ENCODE data around the gene PARVA. TPM values are rescaled to one million over a fixed set of nuclear protein-coding genes. Genes with fewer than 3 reads are reported as not detected.

The PARVA gene
- total RNA-seq, 1 experiment from 2014 or later, result 18.1 TPM

GRCh38 chr11:12569499-12570425 is 192.4 kb downstream of the PARVA start:
- no peaks in the 10 kb centered on the region for H3K4me1 Mint-ChIP-seq
- no peaks in the 10 kb centered on the region for H3K79me1 ChIP-seq (ENCODE audit: insufficient read depth, low read depth, low read length, poor library complexity, severe bottlenecking)
- WGBS (ENCODE audit: extremely low coverage, insufficient read length, low lambda C conversion rate), result no CpG with 5 or more reads among the region's 1 CpG
- H3K9me3 Mint-ChIP-seq, result peaks cover 0 to 13% of the 10 kb centered on the region in 2 experiments; a peak in 3 of 5 replicates
- no peak overlapping the region for H3K9ac ChIP-seq (ENCODE audit: extremely low read depth, insufficient read length, low read length)
- H2BK5ac ChIP-seq (ENCODE audit: insufficient read length, low read length), result no peak overlapping the region
- H3K4ac ChIP-seq (ENCODE audit: low read depth, low read length), result no peak overlapping the region
- H3K27ac Mint-ChIP-seq, result no peak overlapping the region
- H3K23me2 ChIP-seq (ENCODE audit: insufficient read length, low read depth, low read length, poor library complexity, severe bottlenecking), result no peaks in the 10 kb centered on the region
- no peak overlapping the region for H3K23ac ChIP-seq (ENCODE audit: insufficient read length, low read depth, low read length)
- H3K79me2 ChIP-seq (ENCODE audit: insufficient read depth, low read length), result no peaks in the 10 kb centered on the region
- H3K18ac ChIP-seq (ENCODE audit: insufficient read length, low read depth, low read length), result no peak overlapping the region
- peaks cover 3% of the 10 kb centered on the region for H3K27me3 Mint-ChIP-seq (ENCODE audit: low read depth)
- no peak overlapping the region for H3K4me2 ChIP-seq (ENCODE audit: insufficient read depth, insufficient read length, low read length)
- no peaks in the 10 kb centered on the region for H3K9me3 ChIP-seq (ENCODE audit: control insufficient read depth, low read depth, low read length)
- DNase-seq, result no peak
- no peak overlapping the region for H4K5ac ChIP-seq (ENCODE audit: insufficient read length, low read depth, low read length)
- H2BK20ac ChIP-seq (ENCODE audit: low read depth, low read length, poor library complexity, severe bottlenecking), result no peak overlapping the region
- H3K27me3 ChIP-seq (ENCODE audit: insufficient read depth, low read length), result no peaks in the 10 kb centered on the region
- no peak overlapping the region for H3T11ph ChIP-seq (ENCODE audit: low read length)
- no peaks in the 10 kb centered on the region for H4K20me1 ChIP-seq (ENCODE audit: control insufficient read depth, insufficient read depth, insufficient read length)
- H3K4me1 ChIP-seq (ENCODE audit: insufficient read depth, low read length), result no peaks in the 10 kb centered on the region
- no peak overlapping the region for H3K56ac ChIP-seq (ENCODE audit: insufficient read length, low read depth, low read length)
- no peak overlapping the region for H2BK120ac ChIP-seq (ENCODE audit: low read depth, low read length, poor library complexity, severe bottlenecking)
- TF ChIP-seq, protein P1, sequence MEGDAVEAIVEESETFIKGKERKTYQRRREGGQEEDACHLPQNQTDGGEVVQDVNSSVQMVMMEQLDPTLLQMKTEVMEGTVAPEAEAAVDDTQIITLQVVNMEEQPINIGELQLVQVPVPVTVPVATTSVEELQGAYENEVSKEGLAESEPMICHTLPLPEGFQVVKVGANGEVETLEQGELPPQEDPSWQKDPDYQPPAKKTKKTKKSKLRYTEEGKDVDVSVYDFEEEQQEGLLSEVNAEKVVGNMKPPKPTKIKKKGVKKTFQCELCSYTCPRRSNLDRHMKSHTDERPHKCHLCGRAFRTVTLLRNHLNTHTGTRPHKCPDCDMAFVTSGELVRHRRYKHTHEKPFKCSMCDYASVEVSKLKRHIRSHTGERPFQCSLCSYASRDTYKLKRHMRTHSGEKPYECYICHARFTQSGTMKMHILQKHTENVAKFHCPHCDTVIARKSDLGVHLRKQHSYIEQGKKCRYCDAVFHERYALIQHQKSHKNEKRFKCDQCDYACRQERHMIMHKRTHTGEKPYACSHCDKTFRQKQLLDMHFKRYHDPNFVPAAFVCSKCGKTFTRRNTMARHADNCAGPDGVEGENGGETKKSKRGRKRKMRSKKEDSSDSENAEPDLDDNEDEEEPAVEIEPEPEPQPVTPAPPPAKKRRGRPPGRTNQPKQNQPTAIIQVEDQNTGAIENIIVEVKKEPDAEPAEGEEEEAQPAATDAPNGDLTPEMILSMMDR (conservative IDR thresholded peaks at IDR 0.05), result no peak
- no peak overlapping the region for H4K91ac ChIP-seq (ENCODE audit: insufficient read length, low read depth, low read length)
- no peak overlapping the region for H2AFZ ChIP-seq (ENCODE audit: low read length)
- H3K4me3 Mint-ChIP-seq, result no peak overlapping the region
- no peak overlapping the region for H2BK15ac ChIP-seq (ENCODE audit: low read depth, low read length)
- peaks cover 0 to 1% (median 0%) of the 10 kb centered on the region in 3 experiments; a peak in 2 of 7 replicates for H3K36me3 Mint-ChIP-seq (ENCODE audit: insufficient read depth in 1 of 3, low read depth in 3 of 3)
- H2BK12ac ChIP-seq (ENCODE audit: insufficient read length, low read depth, low read length), result no peak overlapping the region
- H3K27ac ChIP-seq (ENCODE audit: insufficient read length, low read depth, low read length), result no peak overlapping the region
- H3K14ac ChIP-seq (ENCODE audit: insufficient read depth, low read length), result no peak overlapping the region
- no peak overlapping the region for H4K8ac ChIP-seq (replicated peaks; ENCODE audit: insufficient read length, low read depth, low read length)
- H2AK5ac ChIP-seq (ENCODE audit: insufficient read length, low read length), result no peak overlapping the region
